ENCODE results near the gene SYNE1.

DNA sequence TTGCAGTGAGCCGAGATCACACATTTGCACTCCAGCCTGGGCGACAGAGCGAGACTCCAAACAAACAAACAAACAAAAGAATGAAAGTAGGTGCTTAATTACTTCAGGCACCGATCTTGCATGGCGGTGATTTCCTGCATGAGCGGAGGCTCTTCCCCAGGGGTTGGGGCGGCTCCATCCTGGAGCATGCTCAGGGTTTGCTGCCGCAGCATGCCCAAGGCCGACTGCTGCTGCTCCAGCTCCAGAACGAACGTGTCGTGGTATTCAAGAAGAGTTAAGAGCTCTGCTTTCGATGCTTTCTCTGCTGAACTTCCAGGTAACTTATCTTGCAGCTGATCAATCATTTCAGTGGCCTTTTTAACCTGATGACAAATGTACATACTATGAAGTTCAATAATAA, 313.8 kb downstream of the SYNE1 start:
- TF ChIP-seq, protein P1, sequence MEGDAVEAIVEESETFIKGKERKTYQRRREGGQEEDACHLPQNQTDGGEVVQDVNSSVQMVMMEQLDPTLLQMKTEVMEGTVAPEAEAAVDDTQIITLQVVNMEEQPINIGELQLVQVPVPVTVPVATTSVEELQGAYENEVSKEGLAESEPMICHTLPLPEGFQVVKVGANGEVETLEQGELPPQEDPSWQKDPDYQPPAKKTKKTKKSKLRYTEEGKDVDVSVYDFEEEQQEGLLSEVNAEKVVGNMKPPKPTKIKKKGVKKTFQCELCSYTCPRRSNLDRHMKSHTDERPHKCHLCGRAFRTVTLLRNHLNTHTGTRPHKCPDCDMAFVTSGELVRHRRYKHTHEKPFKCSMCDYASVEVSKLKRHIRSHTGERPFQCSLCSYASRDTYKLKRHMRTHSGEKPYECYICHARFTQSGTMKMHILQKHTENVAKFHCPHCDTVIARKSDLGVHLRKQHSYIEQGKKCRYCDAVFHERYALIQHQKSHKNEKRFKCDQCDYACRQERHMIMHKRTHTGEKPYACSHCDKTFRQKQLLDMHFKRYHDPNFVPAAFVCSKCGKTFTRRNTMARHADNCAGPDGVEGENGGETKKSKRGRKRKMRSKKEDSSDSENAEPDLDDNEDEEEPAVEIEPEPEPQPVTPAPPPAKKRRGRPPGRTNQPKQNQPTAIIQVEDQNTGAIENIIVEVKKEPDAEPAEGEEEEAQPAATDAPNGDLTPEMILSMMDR (IDR thresholded peaks at IDR 0.05), result no peak
- TF ChIP-seq POLR2A (IDR thresholded peaks at IDR 0.05), result no peak

Measured in heart left ventricle (tissue), 13 donors.